ENCODE measurements around the gene TMEM126A. TPM values are rescaled to one million over a fixed set of nuclear protein-coding genes. Genes with fewer than 3 reads are reported as not detected.

The TMEM126A gene
- total and polyA plus RNA-seq, 2 of the 13 experiments (the other 11 are each of a cell fraction or from before 2014, with no cell fraction given), result 59.5 to 66.9 TPM

DNA sequence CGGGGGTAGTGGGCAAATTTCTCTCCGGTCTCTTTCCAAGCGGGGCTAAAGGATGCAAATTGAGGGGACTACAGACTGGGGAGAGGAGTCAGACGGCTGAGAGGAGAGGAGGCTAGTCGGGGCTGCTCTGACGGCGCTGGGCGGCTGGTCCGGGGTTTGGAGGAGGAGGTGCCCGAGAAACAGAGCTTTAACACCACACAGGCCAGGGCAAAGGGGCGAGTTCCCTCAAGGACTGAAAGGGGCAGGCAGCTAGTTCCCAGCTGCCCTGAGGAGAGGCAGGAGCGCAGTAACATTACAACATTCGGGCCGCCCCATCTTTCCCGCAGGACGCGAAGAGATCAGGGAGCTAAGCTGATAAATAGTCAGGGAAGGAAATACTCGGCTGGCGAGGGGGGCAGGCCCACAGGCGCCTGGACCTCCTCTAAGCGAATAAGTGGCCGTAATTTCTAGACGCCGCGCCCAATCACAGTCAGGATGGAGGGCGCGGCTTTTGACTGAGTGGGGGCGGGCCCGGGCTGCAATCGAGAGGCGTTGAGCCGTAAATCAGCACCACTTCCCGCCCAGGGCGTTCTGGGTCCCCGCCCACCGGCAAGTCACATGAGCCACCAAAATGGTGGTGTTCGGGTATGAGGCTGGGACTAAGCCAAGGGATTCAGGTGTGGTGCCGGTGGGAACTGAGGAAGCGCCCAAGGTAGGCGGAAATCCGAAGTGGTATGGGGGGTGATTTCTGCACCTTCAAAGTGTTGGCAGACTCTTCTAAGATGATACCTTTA is 19.6 kb upstream of the TMEM126A start, which contains the start of gene TMEM126B (continued):
- TF ChIP-seq, protein P1, sequence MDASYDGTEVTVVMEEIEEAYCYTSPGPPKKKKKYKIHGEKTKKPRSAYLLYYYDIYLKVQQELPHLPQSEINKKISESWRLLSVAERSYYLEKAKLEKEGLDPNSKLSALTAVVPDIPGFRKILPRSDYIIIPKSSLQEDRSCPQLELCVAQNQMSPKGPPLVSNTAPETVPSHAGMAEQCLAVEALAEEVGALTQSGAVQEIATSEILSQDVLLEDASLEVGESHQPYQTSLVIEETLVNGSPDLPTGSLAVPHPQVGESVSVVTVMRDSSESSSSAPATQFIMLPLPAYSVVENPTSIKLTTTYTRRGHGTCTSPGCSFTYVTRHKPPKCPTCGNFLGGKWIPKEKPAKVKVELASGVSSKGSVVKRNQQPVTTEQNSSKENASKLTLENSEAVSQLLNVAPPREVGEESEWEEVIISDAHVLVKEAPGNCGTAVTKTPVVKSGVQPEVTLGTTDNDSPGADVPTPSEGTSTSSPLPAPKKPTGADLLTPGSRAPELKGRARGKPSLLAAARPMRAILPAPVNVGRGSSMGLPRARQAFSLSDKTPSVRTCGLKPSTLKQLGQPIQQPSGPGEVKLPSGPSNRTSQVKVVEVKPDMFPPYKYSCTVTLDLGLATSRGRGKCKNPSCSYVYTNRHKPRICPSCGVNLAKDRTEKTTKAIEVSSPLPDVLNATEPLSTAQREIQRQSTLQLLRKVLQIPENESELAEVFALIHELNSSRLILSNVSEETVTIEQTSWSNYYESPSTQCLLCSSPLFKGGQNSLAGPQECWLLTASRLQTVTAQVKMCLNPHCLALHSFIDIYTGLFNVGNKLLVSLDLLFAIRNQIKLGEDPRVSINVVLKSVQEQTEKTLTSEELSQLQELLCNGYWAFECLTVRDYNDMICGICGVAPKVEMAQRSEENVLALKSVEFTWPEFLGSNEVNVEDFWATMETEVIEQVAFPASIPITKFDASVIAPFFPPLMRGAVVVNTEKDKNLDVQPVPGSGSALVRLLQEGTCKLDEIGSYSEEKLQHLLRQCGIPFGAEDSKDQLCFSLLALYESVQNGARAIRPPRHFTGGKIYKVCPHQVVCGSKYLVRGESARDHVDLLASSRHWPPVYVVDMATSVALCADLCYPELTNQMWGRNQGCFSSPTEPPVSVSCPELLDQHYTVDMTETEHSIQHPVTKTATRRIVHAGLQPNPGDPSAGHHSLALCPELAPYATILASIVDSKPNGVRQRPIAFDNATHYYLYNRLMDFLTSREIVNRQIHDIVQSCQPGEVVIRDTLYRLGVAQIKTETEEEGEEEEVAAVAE (CRISPR knock-in tag; IDR thresholded peaks at IDR 0.05; ENCODE audit: borderline replicate concordance), result no peak; the same call in 1 of the 2 replicates
- TF ChIP-seq ZNF432 (CRISPR knock-in tag; IDR thresholded peaks at IDR 0.05; ENCODE audit: borderline replicate concordance) (no peak), RFXAP (CRISPR knock-in tag; IDR thresholded peaks at IDR 0.05; ENCODE audit: borderline replicate concordance) (peak; percentile 65; the same call in 1 of the 2 replicates), CREBL2 (CRISPR knock-in tag; IDR thresholded peaks at IDR 0.05; ENCODE audit: borderline replicate concordance) (no peak; the same call in 1 of the 2 replicates), MXD4 (CRISPR knock-in tag; IDR thresholded peaks at IDR 0.05) (no peak; the same call in 1 of the 2 replicates), POGZ (CRISPR knock-in tag; IDR thresholded peaks at IDR 0.05) (peak; percentile 82), ZNF598 (CRISPR knock-in tag; IDR thresholded peaks at IDR 0.05; ENCODE audit: borderline replicate concordance) (no peak), ZFP41 (CRISPR knock-in tag; IDR thresholded peaks at IDR 0.05; ENCODE audit: borderline replicate concordance) (no peak), GABPB1 (CRISPR knock-in tag; IDR thresholded peaks at IDR 0.05) (peak; percentile 87), MEF2D (CRISPR knock-in tag; IDR thresholded peaks at IDR 0.05) (no peak), POLR2A (IDR thresholded peaks at IDR 0.05; ENCODE audit: insufficient read depth in 1 of 2, low read depth in 2 of 2, low read length in 2 of 2) (peak; percentile 87 to 93), ZNF790 (CRISPR knock-in tag; IDR thresholded peaks at IDR 0.05; ENCODE audit: borderline replicate concordance) (no peak), ZNF552 (CRISPR knock-in tag; IDR thresholded peaks at IDR 0.05; ENCODE audit: borderline replicate concordance) (no peak), ZNF7 (CRISPR knock-in tag; IDR thresholded peaks at IDR 0.05) (no peak), MBD4 (IDR thresholded peaks at IDR 0.05; ENCODE audit: borderline replicate concordance, low read length) (no peak), MTERF4 (CRISPR knock-in tag; IDR thresholded peaks at IDR 0.05) (no peak; the same call in 1 of the 2 replicates), MATR3 (CRISPR knock-in tag; IDR thresholded peaks at IDR 0.05) (no peak), GTF2F1 (IDR thresholded peaks at IDR 0.05; ENCODE audit: low read length) (no peak), SMARCC2 (IDR thresholded peaks at IDR 0.05) (no peak), RNF2 (conservative IDR thresholded peaks at IDR 0.05; ENCODE audit: low read depth) (0 out of 2 replicates have a peak, but pooled peaks have one; percentile 25)
- TF ChIP-seq, protein P2, sequence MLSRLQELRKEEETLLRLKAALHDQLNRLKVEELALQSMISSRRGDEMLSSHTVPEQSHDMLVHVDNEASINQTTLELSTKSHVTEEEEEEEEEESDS (CRISPR knock-in tag; IDR thresholded peaks at IDR 0.05; ENCODE audit: borderline replicate concordance), result 0 out of 2 replicates have a peak, but pooled peaks have one; percentile 55
- TF ChIP-seq, protein P3, sequence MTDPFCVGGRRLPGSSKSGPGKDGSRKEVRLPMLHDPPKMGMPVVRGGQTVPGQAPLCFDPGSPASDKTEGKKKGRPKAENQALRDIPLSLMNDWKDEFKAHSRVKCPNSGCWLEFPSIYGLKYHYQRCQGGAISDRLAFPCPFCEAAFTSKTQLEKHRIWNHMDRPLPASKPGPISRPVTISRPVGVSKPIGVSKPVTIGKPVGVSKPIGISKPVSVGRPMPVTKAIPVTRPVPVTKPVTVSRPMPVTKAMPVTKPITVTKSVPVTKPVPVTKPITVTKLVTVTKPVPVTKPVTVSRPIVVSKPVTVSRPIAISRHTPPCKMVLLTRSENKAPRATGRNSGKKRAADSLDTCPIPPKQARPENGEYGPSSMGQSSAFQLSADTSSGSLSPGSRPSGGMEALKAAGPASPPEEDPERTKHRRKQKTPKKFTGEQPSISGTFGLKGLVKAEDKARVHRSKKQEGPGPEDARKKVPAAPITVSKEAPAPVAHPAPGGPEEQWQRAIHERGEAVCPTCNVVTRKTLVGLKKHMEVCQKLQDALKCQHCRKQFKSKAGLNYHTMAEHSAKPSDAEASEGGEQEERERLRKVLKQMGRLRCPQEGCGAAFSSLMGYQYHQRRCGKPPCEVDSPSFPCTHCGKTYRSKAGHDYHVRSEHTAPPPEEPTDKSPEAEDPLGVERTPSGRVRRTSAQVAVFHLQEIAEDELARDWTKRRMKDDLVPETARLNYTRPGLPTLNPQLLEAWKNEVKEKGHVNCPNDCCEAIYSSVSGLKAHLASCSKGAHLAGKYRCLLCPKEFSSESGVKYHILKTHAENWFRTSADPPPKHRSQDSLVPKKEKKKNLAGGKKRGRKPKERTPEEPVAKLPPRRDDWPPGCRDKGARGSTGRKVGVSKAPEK (CRISPR knock-in tag; IDR thresholded peaks at IDR 0.05; ENCODE audit: borderline replicate concordance), result no peak

Measured in HepG2 (cell line).